WERI-Rb-1 (cell line): ENCODE measurements around the gene SGMS1.

ENCODE experiments used
- DNase-seq: peaks from one replicate; pipeline ENCODE4 v3.0.0-alpha.2; 2020
- H3K27ac ChIP-seq: fragments of 250-450 bp; sonication (Bioruptor Pico); 2 replicates; pipeline ENCODE4 v1.5.1; 2020; ENCODE audit warnings: mild to moderate bottlenecking, moderate library complexity
- H3K27me3 ChIP-seq: fragments of 250-450 bp; sonication (Bioruptor Pico); 2 replicates; pipeline ENCODE4 v1.5.1; 2021; ENCODE audit warnings: mild to moderate bottlenecking, low read depth, moderate library complexity; ENCODE audit not compliant: insufficient read depth, severe bottlenecking
- H3K36me3 ChIP-seq: fragments of 250-450 bp; sonication (Bioruptor Pico); 2 replicates; pipeline ENCODE4 v1.5.1; 2020; ENCODE audit warnings: mild to moderate bottlenecking, moderate library complexity
- H3K4me3 ChIP-seq: 2 replicates; pipeline ENCODE4 v1.5.1; 2011; ENCODE audit warnings: low read depth, mild to moderate bottlenecking, control low read depth, low read length
- H3K9me3 ChIP-seq: fragments of 250-450 bp; sonication (Bioruptor Pico); 2 replicates; pipeline ENCODE4 v1.5.1; 2021; ENCODE audit warnings: mild to moderate bottlenecking, moderate library complexity; ENCODE audit not compliant: severe bottlenecking
- CTCF ChIP-seq: IDR thresholded peaks from 2 replicates; pipeline ENCODE4 v1.5.1; 2011; ENCODE audit warnings: low read depth, mild to moderate bottlenecking, control low read depth, inconsistent platforms, low read length

SGMS1 gene

GRCh38 chr10:50403074-50403473 is 220.7 kb downstream of the SGMS1 start:
- H3K27me3 ChIP-seq = no peaks in the 10 kb centered on the region
- no peak for TF ChIP-seq CTCF
- no peaks in the 10 kb centered on the region for H3K9me3 ChIP-seq
- no peak overlapping the region for H3K4me3 ChIP-seq
- DNase-seq = no peak
- H3K27ac ChIP-seq = no peak overlapping the region
- H3K36me3 ChIP-seq = no peaks in the 10 kb centered on the region

GRCh38 chr10:50402466-50402865 is 221.3 kb downstream of the SGMS1 start:
- no peak for DNase-seq
- no peaks in the 10 kb centered on the region for H3K27me3 ChIP-seq
- no peaks in the 10 kb centered on the region for H3K9me3 ChIP-seq
- no peak overlapping the region for H3K4me3 ChIP-seq
- no peak for TF ChIP-seq CTCF
- no peaks in the 10 kb centered on the region for H3K36me3 ChIP-seq
- no peak overlapping the region for H3K27ac ChIP-seq

DNA sequence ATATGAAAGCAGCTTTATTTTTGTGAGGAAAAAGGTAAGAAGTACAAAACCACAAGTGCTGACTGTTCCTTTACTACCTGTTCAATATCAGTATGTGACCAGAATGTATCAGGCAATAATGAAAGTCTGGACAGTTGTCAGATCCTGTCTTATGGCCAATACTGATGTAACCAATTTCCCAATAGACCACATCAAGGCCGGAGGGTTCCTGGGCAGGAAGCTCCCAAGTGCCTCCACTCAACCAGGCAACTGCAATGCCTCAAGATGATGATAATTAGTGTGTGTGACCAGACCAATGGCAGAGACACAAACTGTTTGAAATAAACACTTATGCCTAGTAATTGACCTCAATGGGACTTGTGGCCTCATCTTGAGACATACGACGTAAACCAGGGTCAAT is 223.1 kb downstream of the SGMS1 start:
- H3K9me3 ChIP-seq = no peaks in the 10 kb centered on the region
- H3K4me3 ChIP-seq = no peak overlapping the region
- H3K36me3 ChIP-seq = no peaks in the 10 kb centered on the region
- no peak for DNase-seq
- no peaks in the 10 kb centered on the region for H3K27me3 ChIP-seq
- no peak overlapping the region for H3K27ac ChIP-seq
- TF ChIP-seq CTCF = no peak

- no peak for DNase-seq
- Histone ChIP-seq H3K27me3 (no peaks in the 10 kb centered on the region), H3K9me3 (no peaks in the 10 kb centered on the region), H3K27ac (no peak overlapping the region), H3K4me3 (no peak overlapping the region), H3K36me3 (no peaks in the 10 kb centered on the region)
- TF ChIP-seq CTCF = no peak
Observed at GRCh38 chr10:50398823-50399222, 224.9 kb downstream of the SGMS1 start.

GRCh38 chr10:50398381-50398780 is 225.4 kb downstream of the SGMS1 start:
- no peaks in the 10 kb centered on the region for H3K27me3 ChIP-seq
- H3K27ac ChIP-seq = no peak overlapping the region
- no peak for DNase-seq
- no peaks in the 10 kb centered on the region for H3K9me3 ChIP-seq
- no peak overlapping the region for H3K4me3 ChIP-seq
- TF ChIP-seq CTCF = no peak
- no peaks in the 10 kb centered on the region for H3K36me3 ChIP-seq

DNA sequence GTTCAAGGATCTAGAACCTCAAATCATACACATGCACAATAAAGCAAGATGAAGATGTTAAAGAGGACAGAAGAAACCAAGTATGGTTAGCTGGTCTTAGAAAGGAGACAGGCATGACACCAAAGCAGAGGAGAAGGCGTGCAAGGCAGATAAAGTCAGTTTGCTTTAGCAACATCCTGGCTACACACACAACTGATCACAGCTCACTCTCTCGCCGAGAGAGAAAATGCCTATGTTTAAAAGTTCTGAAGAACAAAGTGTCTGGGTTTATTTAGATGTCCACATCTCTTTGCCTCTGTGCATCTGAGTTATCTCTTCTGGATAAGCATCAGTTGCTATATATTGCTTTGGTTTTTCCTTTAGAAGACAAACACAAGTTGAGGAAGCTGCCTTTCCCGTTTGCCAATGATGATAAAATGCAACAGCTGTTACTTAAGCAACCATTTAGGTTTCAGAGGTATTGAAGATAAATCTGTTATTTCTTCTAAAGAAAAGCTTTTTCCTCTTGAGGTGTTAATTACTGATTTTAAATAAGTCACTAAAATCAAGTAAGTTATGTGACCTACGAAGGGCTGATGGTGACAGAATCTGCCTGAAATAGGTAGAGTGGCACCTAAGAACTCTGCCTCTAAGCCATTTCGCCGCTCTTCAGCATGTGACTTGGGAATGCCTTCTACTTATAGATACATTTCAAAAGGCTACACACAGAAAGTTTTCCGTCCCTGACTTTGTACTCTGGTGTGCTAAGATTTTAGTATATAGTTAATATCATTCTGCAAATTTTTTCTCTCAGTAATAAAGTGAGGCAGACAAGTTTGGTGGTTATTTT is 226.2 kb downstream of the SGMS1 start:
- Histone ChIP-seq H3K9me3 (no peaks in the 10 kb centered on the region), H3K27ac (no peak overlapping the region), H3K36me3 (no peaks in the 10 kb centered on the region), H3K4me3 (no peak overlapping the region), H3K27me3 (no peaks in the 10 kb centered on the region)
- no peak for TF ChIP-seq CTCF
- DNase-seq = no peak
